CMK (cell line): ENCODE results near the gene TPD52L1.

Experiments
- DNase-seq: peaks from one replicate; pipeline ENCODE4 v3.0.0-alpha.2; 2010; ENCODE audit warnings: low read depth

TPD52L1 gene

DNA sequence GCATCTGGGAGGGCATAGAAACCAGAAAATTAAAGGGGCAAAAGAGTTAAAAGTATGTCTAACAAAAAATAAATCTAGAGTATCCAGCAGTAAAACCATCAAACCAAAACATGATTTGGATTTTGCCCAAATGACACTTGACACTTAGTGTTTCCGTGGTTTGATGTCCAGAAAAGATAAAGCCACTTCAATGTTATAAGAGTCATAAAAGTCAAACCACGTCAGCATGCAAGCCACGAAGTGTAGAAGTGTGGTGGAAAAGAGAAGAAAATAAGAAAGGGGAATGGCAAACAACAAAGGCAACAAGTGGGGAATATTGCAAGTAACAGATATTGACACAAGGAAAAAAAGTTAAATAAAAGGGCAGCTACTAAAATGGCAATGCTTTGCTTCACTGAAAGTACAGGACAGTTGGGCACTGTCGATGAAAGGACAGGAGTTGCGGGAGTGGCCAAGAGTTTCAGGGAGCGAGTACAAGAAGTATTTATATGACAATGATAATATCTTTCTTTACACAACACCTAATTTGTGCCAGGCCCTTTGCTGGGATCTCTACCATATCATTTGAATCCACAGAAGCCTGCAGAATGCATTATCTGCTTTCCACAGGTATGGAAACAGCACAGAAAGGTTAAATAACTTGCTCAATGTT is 154.5 kb downstream of the TPD52L1 start:
- no peak for DNase-seq

DNA sequence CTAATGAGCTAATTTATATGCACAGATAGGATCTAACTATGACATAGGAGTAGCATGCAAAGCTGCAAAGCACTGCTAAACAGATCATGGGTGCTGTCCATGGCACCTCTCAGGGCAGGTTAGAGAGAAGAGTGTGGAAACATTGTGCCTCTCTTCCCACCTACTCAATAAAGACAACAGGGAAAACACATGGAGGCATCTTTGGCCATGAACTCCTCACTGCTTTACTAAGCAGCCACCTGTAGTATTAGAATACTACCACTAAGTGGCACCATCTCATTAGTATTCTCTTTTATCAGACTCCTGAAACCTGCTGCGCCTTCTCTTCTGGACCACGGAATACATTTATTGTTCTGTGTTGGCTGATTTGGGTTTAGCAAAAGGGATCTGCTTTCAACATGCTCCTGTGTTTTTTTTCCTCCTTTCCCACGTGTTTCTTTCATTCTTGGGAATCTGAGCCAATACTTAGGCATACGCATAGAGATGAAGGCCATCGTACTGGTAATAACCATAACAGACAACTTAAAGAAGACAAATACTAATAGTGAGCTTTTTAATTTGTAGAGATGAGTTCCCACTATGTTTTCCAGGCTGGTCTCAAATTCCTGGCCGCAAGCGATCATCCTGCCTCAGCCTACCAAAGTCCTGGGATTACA is 157.5 kb downstream of the TPD52L1 start:
- no peak for DNase-seq

DNA sequence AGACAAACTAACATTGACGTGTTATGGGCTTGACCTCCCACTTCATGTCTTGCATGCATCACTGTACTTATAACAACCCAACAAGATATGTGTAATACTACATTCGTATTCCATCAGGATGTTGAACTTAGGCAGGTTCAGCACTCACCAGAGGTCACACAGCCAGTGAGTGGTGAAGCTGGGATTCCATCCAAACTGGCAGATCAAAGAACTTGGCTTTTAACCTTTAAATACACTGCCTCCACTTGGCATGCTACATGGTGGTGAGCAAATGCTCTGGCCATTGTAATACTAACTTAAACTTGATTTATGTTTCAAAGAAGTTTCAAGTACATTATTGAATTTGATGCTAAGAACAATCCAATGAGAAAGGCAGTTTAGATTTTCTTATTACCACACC is 158.9 kb downstream of the TPD52L1 start:
- DNase-seq, result no peak

DNA sequence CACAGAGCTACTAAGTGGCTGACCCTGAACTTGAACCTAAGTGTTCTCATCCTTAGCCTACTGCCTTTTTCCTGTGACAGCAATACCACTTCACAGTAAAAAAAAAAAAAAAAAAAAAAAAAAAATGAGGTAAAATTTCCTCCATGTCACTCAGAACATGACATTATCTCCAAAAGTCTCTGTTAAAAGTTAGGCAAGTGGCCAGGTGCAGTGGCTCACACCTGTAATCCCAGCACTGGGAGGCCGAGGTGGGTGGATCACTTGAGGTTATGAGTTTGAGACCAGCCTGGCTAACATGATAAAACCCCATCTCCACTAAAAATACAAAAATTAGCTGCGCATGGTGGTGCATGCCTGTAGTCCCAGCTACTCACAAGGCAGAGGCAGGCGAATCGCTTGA is 159.4 kb downstream of the TPD52L1 start:
- no peak for DNase-seq
